Astrocyte of the cerebellum (primary cell): ENCODE measurements around the gene TNIK.

ENCODE experiments used
- DNase-seq: peaks from one replicate; pipeline ENCODE4 v3.0.0-alpha.2; 2011; ENCODE audit warnings: low read depth
- H3K4me3 ChIP-seq: 2 replicates; pipeline ENCODE4 v1.5.1; 2011; ENCODE audit warnings: mild to moderate bottlenecking, low read depth, low read length, moderate library complexity
- CTCF ChIP-seq: IDR thresholded peaks from 2 replicates; pipeline ENCODE4 v1.5.1; 2012; ENCODE audit warnings: low read length, low read depth, moderate library complexity, mild to moderate bottlenecking; ENCODE audit errors: missing control alignments
- in situ Hi-C: cut with HindIII; loops from 2 replicates; pipeline ENCODE4 v1.10.0; 2017; ENCODE audit warnings: low sequenced_read_pairs

TNIK gene

GRCh38 chr3:171490901-171491300 lies 30.7 kb upstream of the TNIK start:
- in situ Hi-C loops = no loop called here
- no peak for TF ChIP-seq CTCF
- no peak for DNase-seq
- no peak overlapping the region for H3K4me3 ChIP-seq

- in situ Hi-C loops = no loop called here
- H3K4me3 ChIP-seq = no peak overlapping the region
- TF ChIP-seq CTCF = no peak
- no peak for DNase-seq
Observed at GRCh38 chr3:171489348-171489747, 29.1 kb upstream of the TNIK start.

GRCh38 chr3:171488479-171488878 lies 28.3 kb upstream of the TNIK start:
- in situ Hi-C loops = no loop called here
- DNase-seq = no peak
- no peak overlapping the region for H3K4me3 ChIP-seq
- TF ChIP-seq CTCF = no peak

GRCh38 chr3:171487382-171487781 lies 27.2 kb upstream of the TNIK start:
- in situ Hi-C loops = no loop called here
- no peak overlapping the region for H3K4me3 ChIP-seq
- TF ChIP-seq CTCF = no peak
- DNase-seq = no peak

- in situ Hi-C loops = no loop called here
- H3K4me3 ChIP-seq = no peak overlapping the region
- TF ChIP-seq CTCF = no peak
- DNase-seq = no peak
Observed at GRCh38 chr3:171485338-171485737, 25.1 kb upstream of the TNIK start.

GRCh38 chr3:171481011-171481410 lies 20.8 kb upstream of the TNIK start:
- DNase-seq = no peak
- H3K4me3 ChIP-seq = no peak overlapping the region
- no peak for TF ChIP-seq CTCF
- in situ Hi-C loops = no loop called here

- in situ Hi-C loops = no loop called here
- TF ChIP-seq CTCF = no peak
- DNase-seq = no peak
Observed at GRCh38 chr3:171480526-171480925, 20.3 kb upstream of the TNIK start.

More at GRCh38 chr3:171480526-171480925, 20.3 kb upstream of the TNIK start:
- H3K4me3 ChIP-seq = no peak overlapping the region
